Fibroblast of the conjunctiva (primary cell): ENCODE measurements around the gene GCKR.

Experiments used
- DNase-seq: peaks from one replicate; pipeline ENCODE4 v3.0.0-alpha.2; 2010; ENCODE audit warnings: low read depth

GCKR gene

DNA sequence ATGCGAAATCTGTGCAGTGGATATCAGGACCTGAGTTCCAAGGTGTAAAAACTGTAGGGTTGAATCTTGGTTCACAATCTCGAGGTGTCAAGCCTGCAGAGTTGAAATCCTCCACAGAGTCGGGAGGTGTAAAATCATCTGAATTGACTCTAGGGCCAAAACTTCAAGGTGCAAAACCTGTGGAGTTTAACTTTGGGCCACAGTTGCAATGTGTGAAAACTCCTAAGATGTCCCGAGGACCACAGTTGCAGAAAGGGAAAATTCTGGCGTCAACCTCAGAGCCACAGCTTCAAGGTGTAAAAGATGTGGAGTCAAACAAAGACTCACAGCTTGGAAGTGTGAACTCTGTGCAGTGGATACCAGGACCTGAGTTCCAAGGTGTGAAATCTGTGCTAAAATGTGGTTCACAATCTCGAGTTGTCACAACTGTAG lies 76.4 kb downstream of the GCKR start:
- no peak for DNase-seq
